Effector CD8-positive, alpha-beta T cell (primary cell): ENCODE data around the gene RALGPS1.

ENCODE experiments used
- DNase-seq: peaks from one replicate; lab custom pipeline; 2025; lab: John Stamatoyannopoulos, UW
- total RNA-seq, 4 experiments: gene quantifications; one replicate each; lab custom pipeline; 2026; lab: John Stamatoyannopoulos, UW

The RALGPS1 gene, protein sequence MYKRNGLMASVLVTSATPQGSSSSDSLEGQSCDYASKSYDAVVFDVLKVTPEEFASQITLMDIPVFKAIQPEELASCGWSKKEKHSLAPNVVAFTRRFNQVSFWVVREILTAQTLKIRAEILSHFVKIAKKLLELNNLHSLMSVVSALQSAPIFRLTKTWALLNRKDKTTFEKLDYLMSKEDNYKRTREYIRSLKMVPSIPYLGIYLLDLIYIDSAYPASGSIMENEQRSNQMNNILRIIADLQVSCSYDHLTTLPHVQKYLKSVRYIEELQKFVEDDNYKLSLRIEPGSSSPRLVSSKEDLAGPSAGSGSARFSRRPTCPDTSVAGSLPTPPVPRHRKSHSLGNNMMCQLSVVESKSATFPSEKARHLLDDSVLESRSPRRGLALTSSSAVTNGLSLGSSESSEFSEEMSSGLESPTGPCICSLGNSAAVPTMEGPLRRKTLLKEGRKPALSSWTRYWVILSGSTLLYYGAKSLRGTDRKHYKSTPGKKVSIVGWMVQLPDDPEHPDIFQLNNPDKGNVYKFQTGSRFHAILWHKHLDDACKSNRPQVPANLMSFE
- 10.9 to 21.5 (median 13.8) reads per million in 4 experiments for total RNA-seq

DNA sequence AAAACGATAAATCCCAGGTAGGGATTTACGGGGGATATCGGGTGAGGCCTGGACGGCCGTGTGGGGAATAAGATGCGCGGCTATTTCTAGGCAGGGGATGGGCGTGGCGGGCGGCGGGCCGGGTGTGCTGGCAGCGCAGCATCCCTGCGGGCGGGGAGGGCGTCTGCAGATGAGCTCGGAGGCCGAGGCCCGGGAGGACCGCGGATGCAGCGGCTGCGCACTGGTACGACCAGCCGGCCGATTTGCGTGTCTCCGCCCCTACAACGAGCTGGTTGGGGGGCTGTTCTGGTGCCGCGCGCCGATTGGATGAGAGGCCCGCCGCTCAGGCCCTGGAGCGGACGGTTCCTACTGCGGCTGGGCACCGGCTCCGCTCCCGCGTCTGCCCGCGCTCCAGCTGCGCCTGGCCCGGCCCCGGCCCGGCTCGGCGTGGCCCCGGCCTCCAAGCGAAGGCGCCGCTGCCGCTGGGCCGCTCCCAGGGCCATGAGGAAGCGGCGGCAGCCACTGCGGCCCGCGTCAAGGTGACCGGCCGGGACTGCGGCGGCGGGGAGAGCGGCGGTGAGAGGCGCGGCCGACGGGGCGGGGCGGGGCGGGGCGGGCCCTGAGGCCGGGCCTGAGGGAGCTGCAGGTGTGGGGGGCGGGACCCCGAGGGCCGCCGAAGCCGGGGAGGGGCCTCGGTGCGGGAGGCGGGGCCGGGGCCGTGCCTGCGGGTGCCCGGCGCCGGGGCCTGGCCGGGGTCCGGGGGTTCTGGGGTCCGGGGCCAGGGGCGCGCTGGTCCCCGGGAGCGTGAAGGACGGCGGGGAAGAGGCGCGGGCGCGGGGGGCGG is at the start of gene RALGPS1:
Gene RALGPS1 (plus strand): TSS at position 325 of the 823 bp plus-strand sequence. CDS start 47,508 bp downstream, outside the sequence.
- DNase-seq, result peak; percentile 77

DNA sequence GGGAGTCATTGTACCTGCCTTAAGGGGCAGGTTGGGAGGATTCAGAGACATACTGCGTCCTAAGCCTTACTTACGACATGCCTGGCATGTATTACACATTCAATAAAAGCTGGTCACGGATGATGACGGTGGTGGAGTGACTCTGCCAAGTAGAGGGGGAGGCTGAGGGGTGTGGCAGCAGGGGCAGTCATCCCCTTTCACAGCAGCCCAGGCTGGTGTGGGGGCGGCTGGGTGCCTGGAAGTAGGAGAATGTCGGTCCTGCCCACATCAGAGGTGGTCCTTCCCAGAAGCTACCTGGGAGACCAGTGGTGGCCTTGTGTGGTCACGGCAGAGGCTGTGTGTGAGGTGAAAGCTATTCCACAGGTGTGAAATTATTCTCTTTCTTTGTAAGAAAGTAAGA is 45.2 kb upstream of the RALGPS1 start:
- DNase-seq, result no peak

DNA sequence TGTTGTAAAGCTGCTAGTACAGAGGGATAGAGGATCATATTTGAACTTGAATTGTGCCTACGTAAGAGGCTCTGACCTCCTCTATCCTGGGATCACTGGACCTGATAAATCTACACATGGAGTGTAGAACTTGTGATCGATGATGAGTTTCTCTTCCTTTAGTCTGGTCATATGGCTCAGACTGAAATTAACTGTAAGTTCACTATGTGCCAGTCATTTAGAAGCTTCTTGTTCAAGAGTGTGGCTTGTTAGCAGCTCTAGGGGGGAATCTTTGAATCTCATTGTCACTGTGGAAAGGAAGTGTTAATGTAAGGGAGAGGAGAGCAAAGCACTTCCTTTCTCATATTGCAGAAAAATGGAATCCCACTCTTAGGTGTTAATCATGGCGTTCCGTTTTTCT is 42.1 kb upstream of the RALGPS1 start:
- no peak for DNase-seq

DNA sequence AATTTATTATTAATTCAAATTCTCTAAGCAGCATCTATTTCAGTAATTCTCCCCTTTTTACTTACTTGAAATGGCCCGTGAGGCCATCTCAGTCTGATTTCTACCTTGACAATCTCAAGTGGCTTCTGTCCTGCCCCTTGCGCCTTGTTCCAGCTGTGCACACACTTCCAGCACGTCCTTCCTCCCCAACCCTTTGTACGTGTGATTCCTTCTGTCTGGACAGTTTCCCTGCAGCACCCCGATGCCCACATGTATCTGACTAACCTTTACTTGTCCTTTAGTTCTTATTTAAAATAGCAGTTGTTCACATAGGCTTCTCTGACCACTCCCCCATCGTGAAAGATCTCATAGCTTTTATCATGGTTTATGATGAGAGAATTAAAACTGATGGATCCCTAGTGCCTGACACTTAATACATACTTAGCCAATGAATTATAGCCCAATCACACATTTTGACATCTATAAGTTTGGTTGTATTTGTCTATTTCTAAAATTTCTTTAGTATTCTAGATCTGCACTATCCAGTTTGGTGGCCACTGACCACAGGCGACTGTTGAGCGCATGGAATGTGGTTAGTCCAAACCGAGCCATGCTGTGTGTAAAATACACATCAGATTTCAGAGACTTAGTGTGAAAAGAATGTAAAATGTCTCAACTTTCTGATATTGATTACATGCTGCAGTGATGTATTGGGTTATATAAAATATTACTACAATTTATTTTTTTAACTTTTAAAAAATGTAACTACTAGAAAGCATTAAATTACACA is 39.9 kb upstream of the RALGPS1 start:
- no peak for DNase-seq

DNA sequence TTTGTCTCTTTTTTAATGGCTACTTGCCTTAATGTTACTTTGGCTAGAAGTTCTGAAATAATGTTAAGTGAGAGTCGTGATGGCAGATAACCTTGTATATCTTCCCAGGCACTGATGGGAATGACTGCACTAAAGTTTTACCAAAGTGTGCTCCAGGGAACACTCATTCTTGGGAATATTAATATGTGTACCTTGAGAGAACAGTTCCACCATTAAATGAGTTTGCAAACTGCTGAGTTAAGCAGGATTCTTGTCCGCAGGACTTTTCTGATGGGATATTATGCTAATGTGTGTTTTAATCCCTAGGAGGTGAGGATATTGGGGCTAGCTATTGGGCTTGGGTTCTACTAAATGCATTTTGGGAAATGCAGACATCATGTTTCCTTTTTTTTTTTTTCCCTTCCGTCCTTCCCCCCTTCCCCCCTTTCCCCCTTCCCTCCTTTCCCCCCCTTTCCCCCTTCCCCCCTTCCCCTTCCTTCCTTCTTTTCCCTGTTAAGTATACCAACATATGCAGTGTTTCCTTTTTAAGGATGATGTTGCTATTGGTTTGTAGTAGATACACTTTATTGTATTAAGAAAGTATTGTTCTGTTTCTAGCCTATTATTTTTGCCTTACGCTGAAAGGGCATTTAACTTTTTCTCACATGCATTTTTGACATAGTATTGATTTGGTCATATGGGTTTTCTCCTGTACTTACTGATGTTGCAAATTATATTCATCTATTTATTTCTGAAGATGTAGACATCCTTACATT is 38.6 kb upstream of the RALGPS1 start:
- no peak for DNase-seq

DNA sequence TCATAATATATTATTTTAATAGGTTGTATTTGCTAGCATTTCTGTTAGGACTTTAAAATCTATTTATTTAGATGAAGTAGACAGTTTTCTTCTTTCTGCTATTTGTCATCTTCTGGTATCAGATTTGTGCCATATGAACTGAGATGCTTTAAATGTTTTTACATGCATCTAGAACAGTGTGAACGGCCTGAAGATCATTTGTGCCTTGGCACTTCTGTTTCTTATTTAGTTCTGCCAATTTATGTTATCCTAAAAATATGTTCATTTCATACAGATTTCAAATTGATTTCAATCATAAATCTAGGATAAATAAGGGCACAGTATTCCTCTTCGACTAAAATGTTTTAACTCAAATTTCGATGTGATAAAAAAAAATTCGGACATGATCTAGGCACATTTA is 38.1 kb upstream of the RALGPS1 start:
- DNase-seq, result no peak

DNA sequence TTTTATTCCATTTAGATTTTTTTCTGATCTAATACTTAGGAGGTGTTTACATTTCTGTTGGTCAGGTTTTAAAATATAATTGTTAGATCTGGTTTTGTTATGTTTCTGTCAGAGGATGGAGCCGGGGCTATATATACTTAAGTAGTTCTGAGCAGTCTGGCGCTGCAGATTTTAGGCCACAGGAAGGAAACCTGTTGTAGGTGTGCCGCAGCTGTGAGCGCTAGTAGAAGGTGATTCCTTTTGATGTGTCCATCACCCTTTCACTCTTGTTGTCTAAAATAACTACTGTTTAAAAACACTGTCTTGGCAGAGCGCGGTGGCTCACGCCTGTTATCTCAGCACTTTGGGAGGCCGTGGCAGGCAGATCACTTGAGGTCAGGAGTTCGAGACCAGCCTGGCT is 37.2 kb upstream of the RALGPS1 start:
- no peak for DNase-seq

DNA sequence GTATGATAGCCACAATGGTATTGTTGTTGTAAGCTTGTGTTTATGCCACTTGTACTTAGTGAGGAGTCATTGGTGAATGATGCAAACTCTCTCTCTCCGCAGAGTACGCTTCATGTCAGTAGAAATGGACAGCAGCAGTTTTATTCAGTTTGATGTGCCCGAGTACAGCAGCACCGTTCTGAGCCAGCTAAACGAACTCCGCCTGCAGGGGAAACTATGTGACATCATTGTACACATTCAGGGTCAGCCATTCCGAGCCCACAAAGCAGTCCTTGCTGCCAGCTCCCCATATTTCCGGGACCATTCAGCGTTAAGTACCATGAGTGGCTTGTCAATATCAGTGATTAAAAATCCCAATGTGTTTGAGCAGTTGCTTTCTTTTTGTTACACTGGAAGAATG is 35.3 kb upstream of the RALGPS1 start:
- no peak for DNase-seq

DNA sequence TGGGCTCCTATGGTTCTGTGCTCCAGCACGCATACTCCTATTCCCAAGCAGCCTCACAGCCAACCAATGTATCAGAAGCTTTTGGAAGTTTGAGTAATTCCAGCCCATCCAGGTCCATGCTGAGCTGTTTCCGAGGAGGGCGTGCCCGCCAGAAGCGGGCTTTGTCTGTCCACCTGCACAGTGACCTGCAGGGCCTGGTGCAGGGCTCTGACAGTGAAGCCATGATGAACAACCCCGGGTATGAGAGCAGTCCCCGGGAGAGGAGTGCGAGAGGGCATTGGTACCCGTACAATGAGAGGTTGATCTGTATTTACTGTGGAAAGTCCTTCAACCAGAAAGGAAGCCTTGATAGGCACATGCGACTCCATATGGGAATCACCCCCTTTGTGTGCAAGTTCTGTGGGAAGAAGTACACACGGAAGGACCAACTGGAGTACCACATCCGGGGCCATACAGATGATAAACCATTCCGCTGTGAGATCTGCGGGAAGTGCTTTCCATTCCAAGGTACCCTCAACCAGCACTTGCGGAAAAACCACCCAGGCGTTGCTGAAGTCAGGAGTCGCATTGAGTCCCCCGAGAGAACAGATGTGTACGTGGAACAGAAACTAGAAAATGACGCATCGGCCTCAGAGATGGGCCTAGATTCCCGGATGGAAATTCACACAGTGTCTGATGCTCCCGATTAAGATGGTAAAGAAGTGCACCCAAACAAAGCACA is 34.2 kb upstream of the RALGPS1 start:
- DNase-seq, result no peak

DNA sequence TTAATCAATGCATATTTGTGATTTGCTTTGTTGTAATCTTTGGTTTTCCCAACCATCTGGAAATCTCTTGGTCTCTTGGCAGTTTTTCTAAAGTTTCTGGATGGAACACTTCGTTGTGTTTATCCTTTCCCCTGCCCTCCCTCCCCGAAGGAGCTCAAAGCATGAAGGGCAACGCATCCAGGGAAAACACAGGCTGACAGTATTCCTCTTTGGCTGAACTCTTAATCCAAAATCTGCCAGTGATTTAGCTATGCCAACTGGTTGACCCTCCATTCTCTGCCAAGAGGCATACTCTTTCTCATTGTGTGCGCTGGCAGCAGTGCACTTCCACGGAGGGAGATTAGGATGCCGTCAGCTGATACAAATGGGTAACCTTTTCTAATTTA is 33.6 kb upstream of the RALGPS1 start:
- DNase-seq, result no peak

DNA sequence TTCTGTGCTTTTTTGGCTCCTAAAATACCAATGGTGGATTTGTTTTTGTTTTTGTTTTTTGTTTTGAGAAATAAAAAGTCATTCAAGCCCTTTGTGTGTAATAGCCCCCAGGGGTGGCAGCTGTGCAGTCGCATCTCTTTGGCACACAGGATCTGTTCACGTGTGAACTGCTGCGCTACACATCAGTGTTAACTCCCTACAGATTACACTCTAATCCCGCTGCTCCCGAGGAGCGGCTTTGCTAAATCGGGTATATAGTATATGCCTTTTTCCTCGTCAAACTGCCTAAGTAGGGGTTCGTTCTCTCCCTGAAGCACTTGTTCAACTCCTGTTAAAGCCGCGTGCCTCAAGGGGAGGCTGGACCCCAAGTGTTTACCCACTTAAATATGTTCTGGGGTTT is 31.8 kb upstream of the RALGPS1 start:
- no peak for DNase-seq

DNA sequence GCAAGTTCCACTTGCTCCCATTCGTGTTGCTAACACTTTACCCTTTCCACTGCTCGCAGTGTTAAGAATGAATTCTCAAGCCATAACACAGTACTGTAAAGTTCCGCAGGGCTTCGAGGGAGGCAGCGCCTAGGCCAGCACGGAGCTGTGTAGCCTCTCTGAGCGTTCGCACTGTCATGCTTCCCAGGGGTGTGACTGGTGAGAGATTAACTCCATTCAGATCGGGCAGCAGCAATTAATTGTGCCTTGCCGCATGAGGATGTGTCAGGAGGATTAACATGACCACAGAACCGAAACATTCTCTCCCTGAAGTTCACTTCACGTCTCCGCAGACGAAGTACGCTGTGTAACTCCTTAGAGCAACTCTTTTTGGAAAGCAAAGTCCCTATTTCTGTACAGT is 30.9 kb upstream of the RALGPS1 start:
- no peak for DNase-seq

DNA sequence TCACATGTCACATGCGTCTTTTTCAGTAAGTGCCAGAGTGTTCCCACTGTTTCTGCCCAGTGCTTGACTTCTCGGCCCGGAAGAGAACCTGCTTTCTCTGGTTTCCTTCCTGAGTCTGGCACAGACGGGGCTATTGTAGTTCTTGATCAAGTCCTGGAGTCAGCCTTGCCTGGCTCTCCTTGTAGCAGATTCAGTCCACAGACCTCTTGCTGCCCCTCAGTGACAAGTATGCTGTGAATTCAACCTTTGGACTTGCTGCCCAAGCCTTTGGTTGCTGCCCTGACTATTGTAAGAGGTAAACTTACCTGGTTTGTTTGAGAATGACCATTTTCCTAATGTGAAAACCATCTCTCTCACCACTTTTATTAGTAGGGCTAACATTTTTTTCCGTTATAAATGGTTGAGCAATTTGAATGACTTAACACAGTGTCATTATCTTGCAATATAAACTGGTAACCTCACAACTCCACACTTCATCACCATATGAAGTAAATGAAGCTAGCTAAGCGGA is 29.4 kb upstream of the RALGPS1 start:
- DNase-seq, result no peak

DNA sequence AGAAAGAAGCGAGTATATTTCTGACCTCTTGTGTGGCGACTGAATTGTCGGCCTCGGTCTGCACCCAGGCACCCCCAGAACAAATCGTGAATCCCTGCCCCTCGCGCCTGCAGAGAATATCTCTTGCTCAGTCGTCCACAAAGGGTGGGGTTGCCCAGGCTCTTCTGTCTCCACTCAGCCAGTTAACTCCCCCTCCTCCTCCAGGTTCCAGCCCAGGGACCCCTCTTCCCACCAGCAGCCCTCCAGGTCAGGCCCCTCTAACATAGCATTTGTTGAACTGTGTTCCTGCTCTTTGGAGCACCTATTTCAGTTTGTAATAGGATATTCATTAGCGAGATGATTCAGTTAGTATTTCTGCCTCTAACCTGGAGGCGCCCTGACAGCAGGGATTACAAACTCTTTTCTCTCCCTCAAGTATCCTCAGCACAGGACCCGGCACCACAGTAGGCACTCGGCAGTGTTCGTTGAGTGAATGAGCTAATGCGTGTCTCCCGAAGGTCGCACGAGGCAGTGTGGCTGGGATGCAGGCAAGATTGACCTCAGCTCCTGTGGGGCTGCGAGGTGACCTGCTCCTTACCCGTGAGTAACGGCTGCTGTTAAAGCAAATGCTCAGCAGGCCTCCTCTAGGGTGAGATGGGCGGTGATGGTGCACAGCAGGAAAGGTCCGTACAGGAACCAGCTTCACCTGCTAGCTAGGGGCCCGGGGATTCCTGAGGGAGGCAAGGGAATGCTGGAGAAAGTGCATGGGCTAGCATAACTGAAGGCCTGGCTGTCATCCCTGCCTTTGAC is 28.4 kb upstream of the RALGPS1 start:
- no peak for DNase-seq

DNA sequence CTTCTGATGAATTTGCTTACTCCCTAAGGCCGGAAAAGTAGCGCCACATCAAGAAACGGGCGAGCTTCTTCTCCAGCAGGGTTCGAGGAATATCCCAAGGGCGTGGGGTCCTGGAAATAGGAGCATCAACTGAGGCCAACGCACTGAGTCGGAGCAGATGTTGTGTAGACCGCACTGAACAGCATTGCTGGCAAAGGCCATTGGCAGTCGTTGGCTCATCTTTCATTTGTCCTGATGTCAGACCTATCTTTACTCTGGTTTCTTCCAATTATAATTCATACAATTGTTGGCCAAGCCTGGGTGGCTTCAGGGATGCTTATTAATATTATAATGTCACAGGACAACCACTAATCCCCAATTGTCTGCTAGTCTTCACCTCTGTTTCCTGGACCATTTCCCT is 27.7 kb upstream of the RALGPS1 start:
- DNase-seq, result no peak

DNA sequence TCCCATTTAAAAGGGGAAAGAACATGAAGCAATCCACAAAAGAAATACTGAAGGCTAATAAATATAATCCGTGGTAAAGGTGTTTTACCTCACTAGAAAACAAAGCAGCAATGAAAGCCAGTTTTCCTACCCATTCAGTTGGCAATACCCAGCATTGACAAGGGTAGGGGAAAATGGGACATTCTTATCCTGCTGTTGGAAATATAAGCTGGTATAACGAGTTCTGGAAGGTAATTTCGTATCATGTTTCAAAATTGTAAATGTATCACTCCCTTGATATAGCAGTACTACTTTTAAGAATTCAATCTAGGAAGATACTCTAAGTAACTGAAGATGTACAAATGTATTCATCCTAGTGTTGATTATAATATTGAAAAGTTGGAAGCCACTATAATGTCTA is 22.9 kb upstream of the RALGPS1 start:
- no peak for DNase-seq

DNA sequence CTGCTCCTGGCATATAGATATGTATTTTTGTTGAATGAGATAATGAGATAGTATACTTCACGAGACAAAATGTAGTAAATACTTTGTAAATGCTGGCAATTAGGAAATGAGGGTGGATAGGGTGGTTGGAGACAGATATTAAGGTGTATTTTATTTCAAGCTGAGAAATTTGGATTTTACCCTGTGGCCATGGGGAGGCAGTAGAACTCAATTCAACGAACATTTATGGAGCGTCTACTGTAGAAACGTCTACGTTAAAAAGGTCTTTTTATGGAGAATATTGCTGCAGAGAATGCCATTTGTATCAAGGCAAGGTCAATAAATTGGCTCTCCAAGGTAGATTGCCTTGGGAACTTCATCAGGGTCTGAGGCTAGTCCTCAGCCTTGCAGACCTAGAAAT is 21.5 kb upstream of the RALGPS1 start:
- no peak for DNase-seq

DNA sequence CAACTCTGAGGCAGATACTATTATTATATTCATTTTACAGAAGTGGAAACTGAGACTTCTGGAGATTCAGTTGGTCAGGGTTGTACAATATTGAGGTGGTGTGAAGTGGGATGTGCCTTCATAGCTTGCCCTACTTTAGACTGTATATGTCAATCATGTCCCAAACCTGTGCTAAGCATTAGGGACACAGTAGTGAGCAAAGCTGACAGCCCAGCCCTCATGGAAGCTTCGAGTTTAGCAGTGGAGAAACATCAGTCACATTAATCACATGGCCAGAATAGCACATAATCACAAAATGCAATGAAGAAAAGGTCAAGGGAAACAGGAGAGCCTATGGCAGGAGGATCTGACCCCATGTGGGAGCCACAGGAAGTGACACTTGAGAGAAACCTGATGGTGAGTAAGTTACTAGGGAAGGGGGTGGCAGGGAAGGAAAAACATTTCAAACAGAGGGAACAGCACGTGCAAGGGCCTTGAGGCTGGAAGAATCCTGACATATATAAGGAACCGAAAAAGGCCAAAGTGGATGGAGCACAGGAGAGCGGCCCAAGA is 20.5 kb upstream of the RALGPS1 start:
- DNase-seq, result no peak

DNA sequence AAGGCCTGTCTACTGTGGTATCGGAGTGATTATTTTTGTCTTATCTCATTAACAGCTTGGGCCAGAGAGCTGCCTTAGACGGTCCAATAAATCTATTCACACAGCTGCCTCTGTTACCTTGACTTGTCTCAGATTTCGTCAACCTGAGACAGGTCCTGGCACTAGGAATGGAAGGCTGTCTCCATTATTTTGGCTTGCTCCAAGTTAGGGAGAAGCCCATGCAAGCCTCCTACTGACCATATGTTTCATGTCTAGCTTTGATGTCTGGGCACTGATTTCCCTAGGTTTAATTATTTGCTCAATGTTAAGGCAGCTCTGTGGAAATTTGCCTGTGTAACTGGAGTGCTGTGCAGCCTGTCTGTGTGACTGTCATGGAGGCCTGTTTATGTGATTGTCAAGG is 12.4 kb upstream of the RALGPS1 start:
- DNase-seq, result no peak
